ENCODE measurements around the gene ISYNA1. TPM values are rescaled to one million over a fixed set of nuclear protein-coding genes. Genes with fewer than 3 reads are reported as not detected.
A peak's percentile ranks its signal among the peaks of the same experiment; 100 is the strongest.

ISYNA1 gene
- total RNA-seq, 1 experiment from 2014 or later, result 236 TPM

DNA sequence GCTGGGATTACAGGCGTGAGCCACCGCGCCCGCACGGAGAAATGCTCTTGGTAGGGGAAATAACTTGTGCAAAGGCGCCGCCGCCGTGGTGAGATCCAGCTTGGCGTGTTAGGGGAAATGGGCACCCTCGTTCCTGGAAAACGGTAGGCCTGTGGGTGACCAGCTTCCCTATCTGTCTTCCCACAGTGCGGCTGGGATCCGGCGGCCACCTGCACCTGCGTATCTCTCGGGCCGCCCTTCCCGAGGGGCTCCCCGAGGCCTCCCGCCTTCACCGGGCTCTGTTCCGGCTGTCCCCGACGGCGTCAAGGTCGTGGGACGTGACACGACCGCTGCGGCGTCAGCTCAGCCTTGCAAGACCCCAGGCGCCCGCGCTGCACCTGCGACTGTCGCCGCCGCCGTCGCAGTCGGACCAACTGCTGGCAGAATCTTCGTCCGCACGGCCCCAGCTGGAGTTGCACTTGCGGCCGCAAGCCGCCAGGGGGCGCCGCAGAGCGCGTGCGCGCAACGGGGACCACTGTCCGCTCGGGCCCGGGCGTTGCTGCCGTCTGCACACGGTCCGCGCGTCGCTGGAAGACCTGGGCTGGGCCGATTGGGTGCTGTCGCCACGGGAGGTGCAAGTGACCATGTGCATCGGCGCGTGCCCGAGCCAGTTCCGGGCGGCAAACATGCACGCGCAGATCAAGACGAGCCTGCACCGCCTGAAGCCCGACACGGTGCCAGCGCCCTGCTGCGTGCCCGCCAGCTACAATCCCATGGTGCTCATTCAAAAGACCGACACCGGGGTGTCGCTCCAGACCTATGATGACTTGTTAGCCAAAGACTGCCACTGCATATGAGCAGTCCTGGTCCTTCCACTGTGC, 49.6 kb downstream of the ISYNA1 start:
- Mint-ChIP-seq H3K9me3 (no peaks in the 10 kb centered on the region), H3K4me1 (peaks cover 29% of the 10 kb centered on the region), H3K4me3 (peak overlapping the region; percentile 73), H3K36me3 (peaks cover 11% of the 10 kb centered on the region), H3K27ac (no peak overlapping the region), H3K27me3 (ENCODE audit: low read depth) (peaks cover 32% of the 10 kb centered on the region)
- CTCF ChIA-PET, result interaction anchor here (0.6 to 6.1 kb wide), 50 partner anchors 8 to 1270 kb away, joined by 3 to 106 read pairs (median 6); partner anchors contain the start of genes IQCN, JUND, LRRC25 and LSM4
- ATAC-seq, result peak; percentile 69
- POLR2A ChIA-PET, result interaction anchor here (0.5 to 3.3 kb wide), 5 partner anchors 21 to 252 kb away, joined by 3 to 28 read pairs (median 4); partner anchors contain the start of gene JUND
- peak; percentile 90 for DNase-seq (ENCODE audit: low spot score)
- TF ChIP-seq ATF1 (CRISPR knock-in tag; IDR thresholded peaks at IDR 0.05) (no peak), NR3C1 (CRISPR knock-in tag; conservative IDR thresholded peaks at IDR 0.05; ENCODE audit: low read depth) (no peak), NFATC4 (CRISPR knock-in tag; IDR thresholded peaks at IDR 0.05) (no peak), SOX15 (CRISPR knock-in tag; IDR thresholded peaks at IDR 0.05) (no peak), ESRRA (CRISPR knock-in tag; IDR thresholded peaks at IDR 0.05; ENCODE audit: borderline replicate concordance) (no peak), NFE2L1 (CRISPR knock-in tag; IDR thresholded peaks at IDR 0.05) (no peak), FOXJ3 (CRISPR knock-in tag; IDR thresholded peaks at IDR 0.05; ENCODE audit: borderline replicate concordance) (no peak), ZNF317 (CRISPR knock-in tag; IDR thresholded peaks at IDR 0.05; ENCODE audit: borderline replicate concordance, low read depth) (no peak), FOXP1 (CRISPR knock-in tag; IDR thresholded peaks at IDR 0.05; ENCODE audit: borderline replicate concordance) (peak; percentile 66; the same call in 1 of the 2 replicates), EMX1 (CRISPR knock-in tag; IDR thresholded peaks at IDR 0.05) (no peak), SMAD4 (CRISPR knock-in tag; IDR thresholded peaks at IDR 0.05) (peak; percentile 59; the same call in 1 of the 2 replicates), RORB (CRISPR knock-in tag; IDR thresholded peaks at IDR 0.05) (no peak), KAT7 (CRISPR knock-in tag; IDR thresholded peaks at IDR 0.05; ENCODE audit: borderline replicate concordance) (0 out of 2 replicates have a peak, but pooled peaks have one; percentile 87), RELA (CRISPR knock-in tag; IDR thresholded peaks at IDR 0.05; ENCODE audit: borderline replicate concordance) (no peak)
- TF ChIP-seq, protein P1, sequence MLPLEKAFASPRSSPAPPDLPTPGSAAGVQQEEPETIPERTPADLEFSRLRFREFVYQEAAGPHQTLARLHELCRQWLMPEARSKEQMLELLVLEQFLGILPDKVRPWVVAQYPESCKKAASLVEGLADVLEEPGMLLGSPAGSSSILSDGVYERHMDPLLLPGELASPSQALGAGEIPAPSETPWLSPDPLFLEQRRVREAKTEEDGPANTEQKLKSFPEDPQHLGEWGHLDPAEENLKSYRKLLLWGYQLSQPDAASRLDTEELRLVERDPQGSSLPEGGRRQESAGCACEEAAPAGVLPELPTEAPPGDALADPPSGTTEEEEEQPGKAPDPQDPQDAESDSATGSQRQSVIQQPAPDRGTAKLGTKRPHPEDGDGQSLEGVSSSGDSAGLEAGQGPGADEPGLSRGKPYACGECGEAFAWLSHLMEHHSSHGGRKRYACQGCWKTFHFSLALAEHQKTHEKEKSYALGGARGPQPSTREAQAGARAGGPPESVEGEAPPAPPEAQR (CRISPR knock-in tag; IDR thresholded peaks at IDR 0.05), result no peak
- TF ChIP-seq, protein P2, sequence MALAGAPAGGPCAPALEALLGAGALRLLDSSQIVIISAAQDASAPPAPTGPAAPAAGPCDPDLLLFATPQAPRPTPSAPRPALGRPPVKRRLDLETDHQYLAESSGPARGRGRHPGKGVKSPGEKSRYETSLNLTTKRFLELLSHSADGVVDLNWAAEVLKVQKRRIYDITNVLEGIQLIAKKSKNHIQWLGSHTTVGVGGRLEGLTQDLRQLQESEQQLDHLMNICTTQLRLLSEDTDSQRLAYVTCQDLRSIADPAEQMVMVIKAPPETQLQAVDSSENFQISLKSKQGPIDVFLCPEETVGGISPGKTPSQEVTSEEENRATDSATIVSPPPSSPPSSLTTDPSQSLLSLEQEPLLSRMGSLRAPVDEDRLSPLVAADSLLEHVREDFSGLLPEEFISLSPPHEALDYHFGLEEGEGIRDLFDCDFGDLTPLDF (CRISPR knock-in tag; IDR thresholded peaks at IDR 0.05), result peak; percentile 35; the same call in 1 of the 2 replicates
- TF ChIP-seq, protein P3, sequence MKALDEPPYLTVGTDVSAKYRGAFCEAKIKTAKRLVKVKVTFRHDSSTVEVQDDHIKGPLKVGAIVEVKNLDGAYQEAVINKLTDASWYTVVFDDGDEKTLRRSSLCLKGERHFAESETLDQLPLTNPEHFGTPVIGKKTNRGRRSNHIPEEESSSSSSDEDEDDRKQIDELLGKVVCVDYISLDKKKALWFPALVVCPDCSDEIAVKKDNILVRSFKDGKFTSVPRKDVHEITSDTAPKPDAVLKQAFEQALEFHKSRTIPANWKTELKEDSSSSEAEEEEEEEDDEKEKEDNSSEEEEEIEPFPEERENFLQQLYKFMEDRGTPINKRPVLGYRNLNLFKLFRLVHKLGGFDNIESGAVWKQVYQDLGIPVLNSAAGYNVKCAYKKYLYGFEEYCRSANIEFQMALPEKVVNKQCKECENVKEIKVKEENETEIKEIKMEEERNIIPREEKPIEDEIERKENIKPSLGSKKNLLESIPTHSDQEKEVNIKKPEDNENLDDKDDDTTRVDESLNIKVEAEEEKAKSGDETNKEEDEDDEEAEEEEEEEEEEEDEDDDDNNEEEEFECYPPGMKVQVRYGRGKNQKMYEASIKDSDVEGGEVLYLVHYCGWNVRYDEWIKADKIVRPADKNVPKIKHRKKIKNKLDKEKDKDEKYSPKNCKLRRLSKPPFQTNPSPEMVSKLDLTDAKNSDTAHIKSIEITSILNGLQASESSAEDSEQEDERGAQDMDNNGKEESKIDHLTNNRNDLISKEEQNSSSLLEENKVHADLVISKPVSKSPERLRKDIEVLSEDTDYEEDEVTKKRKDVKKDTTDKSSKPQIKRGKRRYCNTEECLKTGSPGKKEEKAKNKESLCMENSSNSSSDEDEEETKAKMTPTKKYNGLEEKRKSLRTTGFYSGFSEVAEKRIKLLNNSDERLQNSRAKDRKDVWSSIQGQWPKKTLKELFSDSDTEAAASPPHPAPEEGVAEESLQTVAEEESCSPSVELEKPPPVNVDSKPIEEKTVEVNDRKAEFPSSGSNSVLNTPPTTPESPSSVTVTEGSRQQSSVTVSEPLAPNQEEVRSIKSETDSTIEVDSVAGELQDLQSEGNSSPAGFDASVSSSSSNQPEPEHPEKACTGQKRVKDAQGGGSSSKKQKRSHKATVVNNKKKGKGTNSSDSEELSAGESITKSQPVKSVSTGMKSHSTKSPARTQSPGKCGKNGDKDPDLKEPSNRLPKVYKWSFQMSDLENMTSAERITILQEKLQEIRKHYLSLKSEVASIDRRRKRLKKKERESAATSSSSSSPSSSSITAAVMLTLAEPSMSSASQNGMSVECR (CRISPR knock-in tag; IDR thresholded peaks at IDR 0.05; ENCODE audit: borderline replicate concordance), result no peak
- TF ChIP-seq, protein P4, sequence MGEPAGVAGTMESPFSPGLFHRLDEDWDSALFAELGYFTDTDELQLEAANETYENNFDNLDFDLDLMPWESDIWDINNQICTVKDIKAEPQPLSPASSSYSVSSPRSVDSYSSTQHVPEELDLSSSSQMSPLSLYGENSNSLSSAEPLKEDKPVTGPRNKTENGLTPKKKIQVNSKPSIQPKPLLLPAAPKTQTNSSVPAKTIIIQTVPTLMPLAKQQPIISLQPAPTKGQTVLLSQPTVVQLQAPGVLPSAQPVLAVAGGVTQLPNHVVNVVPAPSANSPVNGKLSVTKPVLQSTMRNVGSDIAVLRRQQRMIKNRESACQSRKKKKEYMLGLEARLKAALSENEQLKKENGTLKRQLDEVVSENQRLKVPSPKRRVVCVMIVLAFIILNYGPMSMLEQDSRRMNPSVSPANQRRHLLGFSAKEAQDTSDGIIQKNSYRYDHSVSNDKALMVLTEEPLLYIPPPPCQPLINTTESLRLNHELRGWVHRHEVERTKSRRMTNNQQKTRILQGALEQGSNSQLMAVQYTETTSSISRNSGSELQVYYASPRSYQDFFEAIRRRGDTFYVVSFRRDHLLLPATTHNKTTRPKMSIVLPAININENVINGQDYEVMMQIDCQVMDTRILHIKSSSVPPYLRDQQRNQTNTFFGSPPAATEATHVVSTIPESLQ (CRISPR knock-in tag; IDR thresholded peaks at IDR 0.05), result no peak
- TF ChIP-seq, protein P5, sequence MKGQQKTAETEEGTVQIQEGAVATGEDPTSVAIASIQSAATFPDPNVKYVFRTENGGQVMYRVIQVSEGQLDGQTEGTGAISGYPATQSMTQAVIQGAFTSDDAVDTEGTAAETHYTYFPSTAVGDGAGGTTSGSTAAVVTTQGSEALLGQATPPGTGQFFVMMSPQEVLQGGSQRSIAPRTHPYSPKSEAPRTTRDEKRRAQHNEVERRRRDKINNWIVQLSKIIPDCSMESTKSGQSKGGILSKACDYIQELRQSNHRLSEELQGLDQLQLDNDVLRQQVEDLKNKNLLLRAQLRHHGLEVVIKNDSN (CRISPR knock-in tag; IDR thresholded peaks at IDR 0.05), result 0 out of 2 replicates have a peak, but pooled peaks have one; percentile 20
- TF ChIP-seq, protein P6, sequence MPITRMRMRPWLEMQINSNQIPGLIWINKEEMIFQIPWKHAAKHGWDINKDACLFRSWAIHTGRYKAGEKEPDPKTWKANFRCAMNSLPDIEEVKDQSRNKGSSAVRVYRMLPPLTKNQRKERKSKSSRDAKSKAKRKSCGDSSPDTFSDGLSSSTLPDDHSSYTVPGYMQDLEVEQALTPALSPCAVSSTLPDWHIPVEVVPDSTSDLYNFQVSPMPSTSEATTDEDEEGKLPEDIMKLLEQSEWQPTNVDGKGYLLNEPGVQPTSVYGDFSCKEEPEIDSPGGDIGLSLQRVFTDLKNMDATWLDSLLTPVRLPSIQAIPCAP (CRISPR knock-in tag; IDR thresholded peaks at IDR 0.05), result no peak
- TF ChIP-seq, protein P7, sequence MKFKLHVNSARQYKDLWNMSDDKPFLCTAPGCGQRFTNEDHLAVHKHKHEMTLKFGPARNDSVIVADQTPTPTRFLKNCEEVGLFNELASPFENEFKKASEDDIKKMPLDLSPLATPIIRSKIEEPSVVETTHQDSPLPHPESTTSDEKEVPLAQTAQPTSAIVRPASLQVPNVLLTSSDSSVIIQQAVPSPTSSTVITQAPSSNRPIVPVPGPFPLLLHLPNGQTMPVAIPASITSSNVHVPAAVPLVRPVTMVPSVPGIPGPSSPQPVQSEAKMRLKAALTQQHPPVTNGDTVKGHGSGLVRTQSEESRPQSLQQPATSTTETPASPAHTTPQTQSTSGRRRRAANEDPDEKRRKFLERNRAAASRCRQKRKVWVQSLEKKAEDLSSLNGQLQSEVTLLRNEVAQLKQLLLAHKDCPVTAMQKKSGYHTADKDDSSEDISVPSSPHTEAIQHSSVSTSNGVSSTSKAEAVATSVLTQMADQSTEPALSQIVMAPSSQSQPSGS (CRISPR knock-in tag; IDR thresholded peaks at IDR 0.05; ENCODE audit: borderline replicate concordance, low read depth), result no peak

Measured in WTC11 (cell line).